ENCODE results near the gene EIF2D.

EIF2D gene

GRCh38 chr1:206578068-206578977, 33.9 kb downstream of the EIF2D start:
- no peak overlapping the region for H3K4me3 ChIP-seq (ENCODE audit: low read depth, low read length)
- DNase-seq (ENCODE audit: low read depth), result no peak
- TF ChIP-seq CTCF (IDR thresholded peaks at IDR 0.05; ENCODE audit: control insufficient read depth, extremely low read depth, insufficient read depth), result no peak

GRCh38 chr1:206577626-206578025, 34.6 kb downstream of the EIF2D start:
- no peak for DNase-seq (ENCODE audit: low read depth)
- TF ChIP-seq CTCF (IDR thresholded peaks at IDR 0.05; ENCODE audit: control insufficient read depth, extremely low read depth, insufficient read depth), result no peak
- H3K4me3 ChIP-seq (ENCODE audit: low read depth, low read length), result no peak overlapping the region

DNA sequence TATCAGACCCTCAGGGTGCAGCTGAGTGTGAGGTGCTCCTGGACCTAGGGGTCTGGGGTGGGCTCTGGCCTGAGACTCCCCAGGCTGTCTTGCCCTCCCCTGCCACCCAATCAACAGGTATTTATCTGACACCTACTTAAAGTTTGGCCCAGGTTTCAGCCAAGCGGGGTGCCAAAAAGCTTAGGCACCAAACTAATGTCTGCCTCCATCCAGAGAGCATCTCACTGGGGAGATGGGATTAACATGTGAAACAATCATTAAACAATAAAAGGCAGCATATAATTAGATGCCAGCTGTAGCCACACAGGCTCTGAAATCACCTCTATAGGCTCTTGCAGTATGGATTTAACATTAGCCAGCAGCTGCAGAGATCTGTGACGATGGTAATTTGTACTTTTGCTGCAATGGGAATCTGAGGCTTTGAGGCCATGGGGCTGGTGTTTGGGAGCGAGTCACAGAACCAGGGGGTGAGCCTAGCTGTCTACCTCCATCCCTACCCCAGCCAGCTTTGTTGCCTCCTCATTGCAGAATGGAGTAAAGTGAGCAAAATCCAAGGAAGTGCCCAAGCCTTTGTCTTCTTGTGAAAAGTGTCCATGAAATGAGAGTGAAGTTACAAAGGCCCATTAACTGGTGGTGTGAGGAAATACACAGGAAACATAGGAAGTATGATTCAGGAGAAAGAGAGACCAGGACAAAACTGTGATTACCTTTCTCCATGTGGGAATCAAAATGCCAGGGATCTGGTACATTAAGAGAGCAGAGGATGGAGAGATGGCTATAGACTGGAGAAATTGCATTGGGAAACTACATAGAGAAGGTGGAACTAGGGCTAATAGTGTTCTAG, 36.1 kb downstream of the EIF2D start:
- H3K4me3 ChIP-seq (ENCODE audit: low read depth, low read length), result no peak overlapping the region
- no peak for TF ChIP-seq CTCF (IDR thresholded peaks at IDR 0.05; ENCODE audit: control insufficient read depth, extremely low read depth, insufficient read depth)
- DNase-seq (ENCODE audit: low read depth), result no peak

DNA sequence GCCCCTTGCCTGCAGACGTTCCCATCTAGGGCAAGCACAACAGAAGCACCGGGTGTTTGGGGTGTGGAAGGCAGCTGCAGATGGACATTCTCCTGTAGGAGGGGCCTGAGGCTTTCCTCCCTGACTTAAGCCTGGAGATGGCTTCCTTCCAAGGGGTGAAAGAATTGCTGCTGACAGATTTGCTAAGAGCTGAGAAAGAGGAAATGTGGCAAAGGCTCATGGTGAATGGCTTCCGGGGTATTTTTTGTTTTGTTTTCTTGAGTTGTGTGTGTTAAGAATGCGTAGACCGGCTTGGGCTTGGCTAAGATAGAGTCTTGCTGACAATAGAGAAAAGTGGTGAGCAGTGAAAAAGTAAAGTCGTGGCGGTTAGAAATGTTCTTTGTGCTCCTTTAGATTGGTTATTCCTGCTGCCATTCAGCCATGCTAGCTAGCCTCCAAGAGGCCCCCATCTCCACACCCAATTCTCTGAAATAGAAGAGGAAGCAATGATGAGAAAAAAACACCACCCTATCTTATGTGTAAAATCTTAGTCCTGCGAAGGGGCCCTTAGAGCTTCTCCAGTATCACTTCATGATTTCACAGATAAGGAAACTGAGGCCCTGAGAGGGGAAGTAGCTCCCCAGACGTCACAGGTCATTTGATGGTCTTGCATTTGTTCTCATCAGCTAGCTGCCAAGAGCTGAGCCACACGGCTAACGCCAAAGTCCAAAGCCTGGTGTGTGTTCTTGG, 36.9 kb downstream of the EIF2D start:
- no peak overlapping the region for H3K4me3 ChIP-seq (ENCODE audit: low read depth, low read length)
- no peak for TF ChIP-seq CTCF (IDR thresholded peaks at IDR 0.05; ENCODE audit: control insufficient read depth, extremely low read depth, insufficient read depth)
- no peak for DNase-seq (ENCODE audit: low read depth)

GRCh38 chr1:206573762-206574161, 38.5 kb downstream of the EIF2D start:
- no peak for TF ChIP-seq CTCF (IDR thresholded peaks at IDR 0.05; ENCODE audit: control insufficient read depth, extremely low read depth, insufficient read depth)
- no peak overlapping the region for H3K4me3 ChIP-seq (ENCODE audit: low read depth, low read length)
- no peak for DNase-seq (ENCODE audit: low read depth)

DNA sequence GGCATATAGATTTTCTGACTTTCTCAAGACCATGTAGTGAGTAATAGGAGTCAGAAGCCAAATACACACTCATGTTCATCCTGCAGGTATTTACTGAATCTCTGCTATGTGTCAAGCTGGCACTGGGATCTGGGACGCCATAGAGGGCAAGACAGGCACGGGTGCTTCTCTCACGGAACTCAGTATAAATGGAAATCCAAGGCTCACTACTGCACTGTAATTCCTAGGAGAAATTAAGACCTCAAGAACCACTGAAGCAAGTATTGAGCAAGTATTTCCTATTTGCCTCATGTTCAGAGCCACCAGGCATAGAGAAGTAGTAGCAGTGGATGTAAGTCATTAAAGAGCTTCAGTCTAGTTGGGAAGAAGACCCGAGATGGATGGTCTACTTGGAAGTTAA, 38.9 kb downstream of the EIF2D start:
- TF ChIP-seq CTCF (IDR thresholded peaks at IDR 0.05; ENCODE audit: control insufficient read depth, extremely low read depth, insufficient read depth), result no peak
- H3K4me3 ChIP-seq (ENCODE audit: low read depth, low read length), result no peak overlapping the region
- DNase-seq (ENCODE audit: low read depth), result no peak
